WTC11 (cell line): ENCODE data around the gene ETNK2. TPM values are rescaled to one million over a fixed set of nuclear protein-coding genes. Genes with fewer than 3 reads are reported as not detected.

Experiments
- ATAC-seq: fragments of 200-7000 bp; cut with Tn5 transposase; 2 replicates; pipeline ENCODE4 v1.10.0; 2021; ENCODE audit warnings: mild to moderate bottlenecking, moderate library complexity
- CTCF ChIA-PET: fragments of 300-600 bp; sonication (Branson Sonifier 250); formaldehyde crosslinking; loops from one replicate; lab custom pipeline; 2021; ENCODE audit warnings: antibody characterized with exemption; lab: Charles Lee
- POLR2A ChIA-PET: fragments of 350-600 bp; sonication (Branson Sonifier 250); formaldehyde crosslinking; loops from one replicate; lab custom pipeline; 2021; ENCODE audit warnings: antibody characterized with exemption; lab: Charles Lee
- DNase-seq: peaks from one replicate; pipeline ENCODE4 v3.0.0; 2021; ENCODE audit warnings: low spot score
- H3K27ac Mint-ChIP-seq: 2 replicates; pipeline ENCODE4 v1.8.0; 2021; ENCODE audit warnings: mixed read lengths
- H3K27me3 Mint-ChIP-seq: 2 replicates; pipeline ENCODE4 v1.8.0; 2021; ENCODE audit warnings: low read depth, mild to moderate bottlenecking, moderate library complexity, mixed read lengths
- H3K36me3 Mint-ChIP-seq: 2 replicates; pipeline ENCODE4 v1.8.0; 2021; ENCODE audit warnings: mixed read lengths
- H3K4me1 Mint-ChIP-seq: 2 replicates; pipeline ENCODE4 v1.8.0; 2022; ENCODE audit warnings: mixed read lengths
- H3K4me3 Mint-ChIP-seq: 2 replicates; pipeline ENCODE4 v1.8.0; 2021; ENCODE audit warnings: mild to moderate bottlenecking, moderate library complexity, mixed read lengths
- H3K9me3 Mint-ChIP-seq: 2 replicates; pipeline ENCODE4 v1.8.0; 2021; ENCODE audit warnings: mixed read lengths
- EMX1 ChIP-seq: fragments of 250-450 bp; sonication (Bioruptor Pico); IDR thresholded peaks from 2 replicates; pipeline ENCODE4 v1.8.0; 2021; ENCODE audit warnings: mild to moderate bottlenecking
- FOXP1 ChIP-seq: sonication (generic); formaldehyde crosslinking; IDR thresholded peaks from 2 replicates; pipeline ENCODE4 v1.8.0; 2022; ENCODE audit warnings: missing genetic modification reagents, mild to moderate bottlenecking, moderate library complexity, borderline replicate concordance
- GABPB1 ChIP-seq: sonication (generic); formaldehyde crosslinking; IDR thresholded peaks from 2 replicates; pipeline ENCODE4 v1.8.1; 2023; ENCODE audit warnings: mild to moderate bottlenecking, missing genetic modification reagents
- GTF2I ChIP-seq: fragments of 250-450 bp; sonication (Bioruptor Pico); conservative IDR thresholded peaks from 2 replicates; pipeline ENCODE4 v1.4.0; 2021; ENCODE audit warnings: mild to moderate bottlenecking
- JAZF1 ChIP-seq: fragments of 250-450 bp; sonication (Bioruptor Pico); IDR thresholded peaks from 2 replicates; pipeline ENCODE4 v1.9.0; 2021; ENCODE audit warnings: moderate library complexity, mild to moderate bottlenecking, inconsistent platforms
- MXD4 ChIP-seq: fragments of 250-450 bp; sonication (Bioruptor Pico); IDR thresholded peaks from 2 replicates; pipeline ENCODE4 v1.8.0; 2021; ENCODE audit warnings: mild to moderate bottlenecking, moderate library complexity, borderline replicate concordance
- NR2C2 ChIP-seq: sonication (generic); formaldehyde crosslinking; IDR thresholded peaks from 2 replicates; pipeline ENCODE4 v1.8.0; 2022; ENCODE audit warnings: mild to moderate bottlenecking, missing genetic modification reagents
- TP53 ChIP-seq: sonication (generic); formaldehyde crosslinking; IDR thresholded peaks from 2 replicates; pipeline ENCODE4 v1.8.1; 2023; ENCODE audit warnings: mild to moderate bottlenecking, missing genetic modification reagents
- total RNA-seq: library from RNA; stranded (reverse); gene quantifications from 3 replicates; pipeline ENCODE4 v1.2.3, GENCODE V29; 2021
- TF ChIP-seq, protein P1 (sequence below): sonication (generic); formaldehyde crosslinking; IDR thresholded peaks from 2 replicates; pipeline ENCODE4 v1.8.1; 2022; ENCODE audit warnings: low read depth, mild to moderate bottlenecking, moderate library complexity, missing genetic modification reagents, borderline replicate concordance
- TF ChIP-seq, protein P2 (sequence below): sonication (generic); formaldehyde crosslinking; IDR thresholded peaks from 2 replicates; pipeline ENCODE4 v1.8.1; 2022; ENCODE audit warnings: mild to moderate bottlenecking, missing genetic modification reagents, moderate library complexity, borderline replicate concordance
- TF ChIP-seq, protein P3 (sequence below): sonication (generic); formaldehyde crosslinking; IDR thresholded peaks from 2 replicates; pipeline ENCODE4 v1.8.0; 2022; ENCODE audit warnings: mild to moderate bottlenecking, missing genetic modification reagents
- TF ChIP-seq, protein P4 (sequence below): sonication (generic); formaldehyde crosslinking; IDR thresholded peaks from 2 replicates; pipeline ENCODE4 v1.8.1; 2022; ENCODE audit warnings: missing genetic modification reagents, borderline replicate concordance

The ETNK2 gene
- total RNA-seq, 1 experiment from 2014 or later, result 19.7 TPM

DNA sequence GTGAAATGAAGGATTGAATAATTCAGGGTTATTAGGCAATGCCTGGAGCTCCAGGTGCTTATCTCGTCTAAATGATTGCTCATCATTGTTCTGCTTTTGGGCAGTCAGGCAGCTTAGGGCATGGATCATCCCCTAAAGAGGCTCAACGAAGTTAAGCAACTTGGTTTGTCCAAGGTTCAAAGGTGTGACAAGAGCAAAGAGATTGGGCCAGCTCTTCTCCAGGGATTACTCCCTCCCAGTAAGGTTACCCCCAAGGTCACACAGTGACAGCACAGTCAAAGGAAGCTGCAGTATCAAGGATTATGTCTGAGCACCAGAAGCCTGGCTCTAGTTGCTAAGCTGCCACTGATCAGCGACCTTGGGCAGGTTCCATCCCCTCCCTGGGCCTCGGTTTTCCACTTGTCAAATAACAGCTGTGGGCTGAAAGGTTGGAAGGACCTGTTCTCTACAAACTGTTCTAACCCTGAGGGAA is 6.8 kb downstream of the ETNK2 start:
- Mint-ChIP-seq H3K4me1 (peaks cover 40% of the 10 kb centered on the region), H3K27me3 (peaks cover 4% of the 10 kb centered on the region), H3K36me3 (peaks cover 6% of the 10 kb centered on the region; the same call in 1 of the 2 replicates)
- no peak for DNase-seq
- CTCF ChIA-PET, result interaction anchor here (0.6 to 1.6 kb wide), 4 partner anchors 16 to 17 kb away, joined by 3 to 4 read pairs (median 3); no protein-coding TSS in a partner anchor
- TF ChIP-seq GABPB1 (CRISPR knock-in tag), result peak; percentile 39; the same call in 1 of the 2 replicates
- TF ChIP-seq, protein P1, sequence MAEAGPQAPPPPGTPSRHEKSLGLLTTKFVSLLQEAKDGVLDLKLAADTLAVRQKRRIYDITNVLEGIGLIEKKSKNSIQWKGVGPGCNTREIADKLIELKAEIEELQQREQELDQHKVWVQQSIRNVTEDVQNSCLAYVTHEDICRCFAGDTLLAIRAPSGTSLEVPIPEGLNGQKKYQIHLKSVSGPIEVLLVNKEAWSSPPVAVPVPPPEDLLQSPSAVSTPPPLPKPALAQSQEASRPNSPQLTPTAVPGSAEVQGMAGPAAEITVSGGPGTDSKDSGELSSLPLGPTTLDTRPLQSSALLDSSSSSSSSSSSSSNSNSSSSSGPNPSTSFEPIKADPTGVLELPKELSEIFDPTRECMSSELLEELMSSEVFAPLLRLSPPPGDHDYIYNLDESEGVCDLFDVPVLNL (CRISPR knock-in tag), result no peak
- TF ChIP-seq, all 79 proteins: peak for 1
- POLR2A ChIA-PET, result no interaction called here
- Mint-ChIP-seq H3K27ac (no peak overlapping the region), H3K9me3 (no peaks in the 10 kb centered on the region), H3K4me3 (no peak overlapping the region)
- no peak for ATAC-seq

DNA sequence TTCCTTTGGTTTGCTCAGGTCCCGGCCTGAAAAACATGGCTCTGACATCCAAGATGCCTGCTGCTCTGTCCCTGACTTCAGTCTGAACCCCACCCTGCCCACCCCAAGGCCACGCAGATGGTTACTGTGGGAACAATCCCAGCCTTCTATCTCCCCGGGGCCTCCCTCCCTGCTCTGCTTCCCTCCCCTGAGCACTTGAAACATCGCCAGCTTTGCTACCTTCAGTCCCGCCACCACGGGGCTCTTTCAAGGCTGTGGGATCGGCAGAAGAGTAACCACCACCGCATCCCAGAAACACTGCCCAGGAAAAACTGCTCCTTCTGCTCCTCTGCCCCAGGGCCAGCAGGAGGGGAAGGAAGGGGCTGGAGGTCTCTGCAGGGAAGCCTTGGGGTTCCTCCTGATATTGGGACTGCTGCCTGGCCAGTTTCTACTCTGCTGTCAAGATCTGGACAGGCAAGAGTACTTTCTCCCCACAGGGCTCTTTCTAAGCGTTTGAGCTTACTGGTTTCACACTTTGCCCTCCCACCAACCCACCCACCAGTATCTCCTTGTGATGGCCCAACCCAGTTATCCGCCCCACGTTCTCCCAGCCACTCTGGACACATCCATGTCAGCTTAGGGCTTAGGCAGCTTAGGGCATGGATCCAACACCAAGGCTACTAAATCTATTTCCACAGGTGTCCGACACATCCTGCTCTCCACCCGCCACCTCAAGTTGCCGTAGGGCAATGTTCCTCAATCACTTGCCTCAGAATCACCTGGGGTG is 8.4 kb downstream of the ETNK2 start:
- ATAC-seq (no peak), DNase-seq (no peak)
- ChIA-PET CTCF (interaction anchor here (0.6 to 1.6 kb wide), 8 partner anchors 13 to 285 kb away, joined by 3 to 5 read pairs (median 4); no protein-coding TSS in a partner anchor), POLR2A (interaction anchor here (0.7 kb wide), 1 partner anchor 47 kb away, joined by 7 read pairs; no protein-coding TSS in a partner anchor)
- Mint-ChIP-seq H3K27ac (no peak overlapping the region), H3K4me1 (peaks cover 26% of the 10 kb centered on the region), H3K27me3 (peaks cover 5% of the 10 kb centered on the region), H3K9me3 (no peaks in the 10 kb centered on the region), H3K4me3 (no peak overlapping the region), H3K36me3 (peaks cover 8% of the 10 kb centered on the region; the same call in 1 of the 2 replicates)
- TF ChIP-seq, protein P1 (CRISPR knock-in tag), result no peak
- TF ChIP-seq GTF2I (CRISPR knock-in tag), result no peak
- TF ChIP-seq, protein P2, sequence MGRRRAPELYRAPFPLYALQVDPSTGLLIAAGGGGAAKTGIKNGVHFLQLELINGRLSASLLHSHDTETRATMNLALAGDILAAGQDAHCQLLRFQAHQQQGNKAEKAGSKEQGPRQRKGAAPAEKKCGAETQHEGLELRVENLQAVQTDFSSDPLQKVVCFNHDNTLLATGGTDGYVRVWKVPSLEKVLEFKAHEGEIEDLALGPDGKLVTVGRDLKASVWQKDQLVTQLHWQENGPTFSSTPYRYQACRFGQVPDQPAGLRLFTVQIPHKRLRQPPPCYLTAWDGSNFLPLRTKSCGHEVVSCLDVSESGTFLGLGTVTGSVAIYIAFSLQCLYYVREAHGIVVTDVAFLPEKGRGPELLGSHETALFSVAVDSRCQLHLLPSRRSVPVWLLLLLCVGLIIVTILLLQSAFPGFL (CRISPR knock-in tag), result no peak

DNA sequence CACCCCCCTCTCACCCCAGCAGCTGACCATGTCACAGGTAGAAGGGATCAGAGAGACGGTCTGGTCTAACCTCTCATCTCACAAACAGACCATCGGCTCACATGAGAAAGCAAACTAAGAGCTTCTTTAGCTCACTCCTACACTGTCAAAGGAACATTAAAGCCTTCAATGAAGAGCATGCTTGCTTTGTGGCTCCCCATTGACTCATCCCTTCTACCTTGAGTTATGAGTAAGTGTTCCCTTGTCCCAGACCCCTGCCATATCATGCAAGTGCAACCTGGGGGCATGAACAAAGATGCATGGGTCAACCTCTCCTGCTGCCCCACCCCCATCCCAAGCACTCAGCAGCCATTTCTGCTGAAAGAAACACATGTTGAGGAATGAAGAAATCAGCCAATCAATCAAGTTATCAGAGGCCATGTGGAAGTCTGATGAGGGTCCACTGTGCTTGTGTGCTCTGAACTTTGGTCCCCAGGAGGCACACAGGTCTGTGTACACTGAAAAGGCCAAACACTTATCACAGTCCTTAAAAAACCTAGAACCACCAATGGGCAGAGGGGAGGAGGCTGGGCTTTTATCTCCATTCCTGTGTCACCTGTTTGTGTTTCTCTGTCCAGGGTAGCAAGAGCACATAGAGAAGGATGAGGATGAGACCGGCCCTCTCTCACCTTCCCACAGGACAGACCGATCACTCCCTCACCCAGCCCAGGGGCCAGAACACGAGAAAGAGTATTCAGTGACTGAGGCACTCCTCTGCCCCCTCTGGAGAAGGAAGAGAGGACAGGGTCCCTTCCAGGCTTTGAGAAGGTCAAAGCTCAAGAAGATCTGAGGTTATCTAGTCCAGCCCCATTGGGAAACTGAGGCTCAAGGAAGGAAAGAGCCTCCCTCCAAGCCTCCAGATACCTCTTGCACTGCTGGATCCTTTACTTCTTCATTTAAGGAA is 9.5 kb downstream of the ETNK2 start:
- POLR2A ChIA-PET, result no interaction called here
- Mint-ChIP-seq H3K9me3 (no peaks in the 10 kb centered on the region), H3K27ac (no peak overlapping the region)
- CTCF ChIA-PET, result interaction anchor here (0.6 to 1.7 kb wide), 8 partner anchors 13 to 284 kb away, joined by 3 to 10 read pairs (median 4); partner anchors contain the start of gene GOLT1A
- TF ChIP-seq JAZF1 (no peak), FOXP1 (no peak)
- TF ChIP-seq, all 79 proteins: peak for 0
- peaks cover 8% of the 10 kb centered on the region; the same call in 1 of the 2 replicates for H3K36me3 Mint-ChIP-seq
- ATAC-seq (0 out of 2 replicates have a peak, but pooled peaks have one; percentile 6), DNase-seq (no peak)
- H3K4me3 Mint-ChIP-seq, result no peak overlapping the region
- peaks cover 14% of the 10 kb centered on the region for H3K4me1 Mint-ChIP-seq
- H3K27me3 Mint-ChIP-seq, result peaks cover 11% of the 10 kb centered on the region

DNA sequence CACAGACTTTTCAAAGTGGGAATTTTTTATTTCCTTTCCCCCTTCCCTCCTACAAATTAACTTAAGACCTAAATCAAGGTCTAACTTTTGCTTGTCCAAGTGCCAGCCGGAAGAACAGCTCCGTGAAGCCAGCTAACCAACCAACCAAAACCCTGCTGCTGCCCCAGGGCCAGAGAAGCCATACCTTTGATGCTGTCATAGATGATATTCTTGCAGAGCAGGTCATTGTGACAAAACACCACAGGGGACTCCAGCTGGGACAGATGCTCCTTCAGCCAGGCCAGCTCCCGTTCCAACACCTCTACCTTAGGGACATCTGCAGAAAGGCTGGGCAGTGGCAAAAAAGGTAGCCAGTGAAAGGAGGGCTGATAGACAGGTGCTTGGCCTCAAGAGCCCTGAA is 10.7 kb downstream of the ETNK2 start:
- no peak for ATAC-seq
- DNase-seq, result no peak
- ChIA-PET POLR2A (no interaction called here), CTCF (interaction anchor here (0.6 to 1.7 kb wide), 3 partner anchors 12 to 66 kb away, joined by 3 to 10 read pairs (median 4); no protein-coding TSS in a partner anchor)
- TF ChIP-seq TP53 (no peak), JAZF1 (no peak), EMX1 (no peak), NR2C2 (CRISPR knock-in tag) (no peak), MXD4 (CRISPR knock-in tag) (no peak)
- TF ChIP-seq, protein P3, sequence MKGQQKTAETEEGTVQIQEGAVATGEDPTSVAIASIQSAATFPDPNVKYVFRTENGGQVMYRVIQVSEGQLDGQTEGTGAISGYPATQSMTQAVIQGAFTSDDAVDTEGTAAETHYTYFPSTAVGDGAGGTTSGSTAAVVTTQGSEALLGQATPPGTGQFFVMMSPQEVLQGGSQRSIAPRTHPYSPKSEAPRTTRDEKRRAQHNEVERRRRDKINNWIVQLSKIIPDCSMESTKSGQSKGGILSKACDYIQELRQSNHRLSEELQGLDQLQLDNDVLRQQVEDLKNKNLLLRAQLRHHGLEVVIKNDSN (CRISPR knock-in tag), result no peak
- TF ChIP-seq, protein P4, sequence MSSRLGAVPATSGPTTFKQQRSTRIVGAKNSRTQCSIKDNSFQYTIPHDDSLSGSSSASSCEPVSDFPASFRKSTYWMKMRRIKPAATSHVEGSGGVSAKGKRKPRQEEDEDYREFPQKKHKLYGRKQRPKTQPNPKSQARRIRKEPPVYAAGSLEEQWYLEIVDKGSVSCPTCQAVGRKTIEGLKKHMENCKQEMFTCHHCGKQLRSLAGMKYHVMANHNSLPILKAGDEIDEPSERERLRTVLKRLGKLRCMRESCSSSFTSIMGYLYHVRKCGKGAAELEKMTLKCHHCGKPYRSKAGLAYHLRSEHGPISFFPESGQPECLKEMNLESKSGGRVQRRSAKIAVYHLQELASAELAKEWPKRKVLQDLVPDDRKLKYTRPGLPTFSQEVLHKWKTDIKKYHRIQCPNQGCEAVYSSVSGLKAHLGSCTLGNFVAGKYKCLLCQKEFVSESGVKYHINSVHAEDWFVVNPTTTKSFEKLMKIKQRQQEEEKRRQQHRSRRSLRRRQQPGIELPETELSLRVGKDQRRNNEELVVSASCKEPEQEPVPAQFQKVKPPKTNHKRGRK (CRISPR knock-in tag), result no peak
- 0 out of 2 replicates have a peak, but pooled peaks cover 2% of the 10 kb centered on the region for H3K4me1 Mint-ChIP-seq
- no peaks in the 10 kb centered on the region for H3K9me3 Mint-ChIP-seq
- peaks cover 8% of the 10 kb centered on the region; the same call in 1 of the 2 replicates for H3K36me3 Mint-ChIP-seq
- no peak overlapping the region for H3K27ac Mint-ChIP-seq
- peaks cover 11% of the 10 kb centered on the region for H3K27me3 Mint-ChIP-seq
- no peak overlapping the region for H3K4me3 Mint-ChIP-seq
